Vagina (tissue), 2 donors: ENCODE data around the gene CDH4. TPM values are rescaled to one million over a fixed set of nuclear protein-coding genes. Genes with fewer than 3 reads are reported as not detected.

Source experiments
- DNase-seq, 2 donors: peaks; one replicate each; pipeline ENCODE4 v3.0.0-alpha.2; 2017; ENCODE audit errors: extremely low spot score in 2 of 2
- H3K27ac ChIP-seq: fragments of 200-600 bp; sonication (generic); one replicate; pipeline ENCODE4 v1.5.1; 2019
- H3K27me3 ChIP-seq: fragments of 200-600 bp; sonication (generic); one replicate; pipeline ENCODE4 v1.5.1; 2019
- H3K36me3 ChIP-seq, 2 donors: fragments of 200-600 bp; sonication (generic); one replicate each; pipeline ENCODE4 v1.5.1; 2017 to 2019
- H3K4me1 ChIP-seq: fragments of 200-600 bp; sonication (generic); one replicate; pipeline ENCODE4 v1.5.1; 2019
- H3K4me3 ChIP-seq, 2 donors: fragments of 200-600 bp; sonication (generic); 1 replicate in 1 of 2; 2 replicates in 1 of 2; pipeline ENCODE4 v1.5.1; 2016 to 2019
- H3K9me3 ChIP-seq: fragments of 200-600 bp; sonication (generic); one replicate; pipeline ENCODE4 v1.5.1; 2019
- POLR2A ChIP-seq, 2 donors: fragments of 450-650 bp; IDR thresholded peaks; one replicate each; pipeline ENCODE4 v1.6.1; 2017; ENCODE audit warnings: antibody characterized with exemption in 2 of 2, mild to moderate bottlenecking in 2 of 2, moderate library complexity in 2 of 2
- POLR2AphosphoS5 ChIP-seq, 2 donors: sonication (generic); formaldehyde crosslinking; IDR thresholded peaks; one replicate each; pipeline ENCODE4 v1.9.0; 2017; ENCODE audit warnings: antibody characterized with exemption in 2 of 2, mild to moderate bottlenecking in 2 of 2, low read depth in 1 of 2; ENCODE audit not compliant: insufficient read depth in 1 of 2
- intact Hi-C: fragments of 100-400 bp; cut with DNase I; formaldehyde crosslinking; loops from one replicate; pipeline ENCODE4 v1.15.1; 2023
- total RNA-seq: library from RNA; depleted of rRNA; stranded (reverse); fragments of >200 nt; gene quantifications from one replicate; pipeline ENCODE4 v1.2.3, GENCODE V29; 2016
- TF ChIP-seq, protein P1 (sequence below), 3 experiments: fragments of 450-650 bp in 2 of 3; fragments of 200-600 bp in 1 of 3; sonication (generic) in 1 of 3; IDR thresholded peaks; one replicate each; pipeline ENCODE4 v1.5.1; 2017 to 2019; ENCODE audit warnings: antibody characterized with exemption in 3 of 3, mild to moderate bottlenecking in 2 of 3, moderate library complexity in 2 of 3

Gene CDH4
- total RNA-seq, 1 donor from 2014 or later = 0.25 TPM

DNA sequence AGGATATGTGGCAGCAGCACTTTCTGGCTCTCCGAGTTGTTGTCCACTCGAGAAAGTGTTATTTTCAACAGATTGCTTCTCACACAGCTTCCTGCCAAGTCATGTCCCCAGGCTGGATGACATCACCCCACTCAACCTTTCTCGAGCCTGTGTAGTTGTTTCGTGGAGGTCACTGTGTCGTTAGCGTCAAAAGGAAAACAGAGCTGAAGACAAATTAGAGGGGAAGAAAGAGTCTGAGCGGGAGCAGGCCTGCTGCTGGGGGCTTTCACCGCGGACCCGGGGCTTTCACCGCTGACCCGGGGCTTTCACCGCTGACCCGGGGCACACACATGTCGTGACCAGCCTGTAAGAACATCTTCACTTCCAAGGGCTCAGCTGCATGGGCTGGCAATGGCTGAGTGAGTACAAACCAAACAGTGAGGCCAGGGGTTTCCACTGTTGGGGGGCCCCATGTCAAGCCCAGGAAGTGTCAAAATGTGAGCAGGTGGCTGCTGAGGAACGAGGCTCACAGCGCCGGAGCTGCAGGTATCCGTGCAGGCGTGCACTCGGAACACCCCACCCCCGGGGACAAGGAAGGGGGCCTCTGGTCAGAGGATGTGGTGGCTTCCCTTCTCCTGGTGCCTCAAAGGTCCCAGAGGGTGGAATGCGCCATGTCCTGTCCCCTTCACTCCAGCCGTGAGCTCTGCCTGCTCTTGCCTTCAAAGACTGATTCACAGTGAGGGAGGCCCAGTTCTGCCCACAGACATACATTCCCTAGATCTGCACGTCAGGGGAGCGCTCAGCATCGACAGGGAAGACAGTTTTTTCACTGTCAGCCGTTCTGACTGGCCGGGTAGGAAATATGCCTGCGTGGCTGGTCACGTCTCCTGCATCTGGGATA, 447.7 kb downstream of the CDH4 start:
- H3K27ac ChIP-seq = no peak overlapping the region
- no peaks in the 10 kb centered on the region for H3K27me3 ChIP-seq
- intact Hi-C loops = no loop called here
- no peaks in the 10 kb centered on the region for H3K9me3 ChIP-seq
- no peak overlapping the region for H3K4me3 ChIP-seq
- DNase-seq = no peak
- TF ChIP-seq POLR2A (IDR thresholded peaks at IDR 0.05) (no peak), POLR2AphosphoS5 (IDR thresholded peaks at IDR 0.05; ENCODE audit: insufficient read depth in 1 of 2, low read depth in 1 of 2) (no peak)
- TF ChIP-seq, protein P1, sequence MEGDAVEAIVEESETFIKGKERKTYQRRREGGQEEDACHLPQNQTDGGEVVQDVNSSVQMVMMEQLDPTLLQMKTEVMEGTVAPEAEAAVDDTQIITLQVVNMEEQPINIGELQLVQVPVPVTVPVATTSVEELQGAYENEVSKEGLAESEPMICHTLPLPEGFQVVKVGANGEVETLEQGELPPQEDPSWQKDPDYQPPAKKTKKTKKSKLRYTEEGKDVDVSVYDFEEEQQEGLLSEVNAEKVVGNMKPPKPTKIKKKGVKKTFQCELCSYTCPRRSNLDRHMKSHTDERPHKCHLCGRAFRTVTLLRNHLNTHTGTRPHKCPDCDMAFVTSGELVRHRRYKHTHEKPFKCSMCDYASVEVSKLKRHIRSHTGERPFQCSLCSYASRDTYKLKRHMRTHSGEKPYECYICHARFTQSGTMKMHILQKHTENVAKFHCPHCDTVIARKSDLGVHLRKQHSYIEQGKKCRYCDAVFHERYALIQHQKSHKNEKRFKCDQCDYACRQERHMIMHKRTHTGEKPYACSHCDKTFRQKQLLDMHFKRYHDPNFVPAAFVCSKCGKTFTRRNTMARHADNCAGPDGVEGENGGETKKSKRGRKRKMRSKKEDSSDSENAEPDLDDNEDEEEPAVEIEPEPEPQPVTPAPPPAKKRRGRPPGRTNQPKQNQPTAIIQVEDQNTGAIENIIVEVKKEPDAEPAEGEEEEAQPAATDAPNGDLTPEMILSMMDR (IDR thresholded peaks at IDR 0.05) = no peak
- H3K36me3 ChIP-seq = no peaks in the 10 kb centered on the region
- no peaks in the 10 kb centered on the region for H3K4me1 ChIP-seq

DNA sequence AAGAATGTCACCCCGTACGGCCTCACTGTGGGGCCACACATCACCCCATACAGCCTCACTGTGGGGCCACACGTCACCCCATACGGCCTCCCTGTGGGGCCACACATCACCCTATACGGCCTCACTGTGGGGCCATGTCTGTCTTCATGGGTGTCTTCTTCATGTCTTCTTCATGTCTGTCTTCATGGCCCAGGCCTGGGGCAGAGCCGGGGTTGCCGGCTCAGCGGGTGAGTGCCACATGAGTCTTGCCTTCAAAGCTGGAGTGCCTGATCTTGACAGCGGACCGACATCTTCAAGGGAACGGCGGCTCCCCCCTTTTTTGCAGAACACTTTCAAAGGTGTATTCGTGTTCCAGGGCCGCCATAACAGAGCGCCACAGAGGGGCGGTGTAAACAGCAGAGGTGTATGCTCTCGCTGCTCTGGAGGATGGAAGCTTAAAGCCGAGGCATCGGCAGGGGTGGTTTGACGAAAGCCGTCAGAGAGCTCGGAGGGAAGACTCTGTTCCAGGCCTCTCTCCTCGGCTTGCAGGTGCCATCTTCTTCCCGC, 448.6 kb downstream of the CDH4 start:
- H3K9me3 ChIP-seq = no peaks in the 10 kb centered on the region
- DNase-seq = no peak
- H3K4me1 ChIP-seq = no peaks in the 10 kb centered on the region
- no peaks in the 10 kb centered on the region for H3K36me3 ChIP-seq
- H3K4me3 ChIP-seq = no peak overlapping the region
- intact Hi-C loops = no loop called here
- no peak overlapping the region for H3K27ac ChIP-seq
- TF ChIP-seq, protein P1 (IDR thresholded peaks at IDR 0.05) = no peak
- TF ChIP-seq POLR2A (IDR thresholded peaks at IDR 0.05) (no peak), POLR2AphosphoS5 (IDR thresholded peaks at IDR 0.05; ENCODE audit: insufficient read depth in 1 of 2, low read depth in 1 of 2) (no peak)
- H3K27me3 ChIP-seq = no peaks in the 10 kb centered on the region

DNA sequence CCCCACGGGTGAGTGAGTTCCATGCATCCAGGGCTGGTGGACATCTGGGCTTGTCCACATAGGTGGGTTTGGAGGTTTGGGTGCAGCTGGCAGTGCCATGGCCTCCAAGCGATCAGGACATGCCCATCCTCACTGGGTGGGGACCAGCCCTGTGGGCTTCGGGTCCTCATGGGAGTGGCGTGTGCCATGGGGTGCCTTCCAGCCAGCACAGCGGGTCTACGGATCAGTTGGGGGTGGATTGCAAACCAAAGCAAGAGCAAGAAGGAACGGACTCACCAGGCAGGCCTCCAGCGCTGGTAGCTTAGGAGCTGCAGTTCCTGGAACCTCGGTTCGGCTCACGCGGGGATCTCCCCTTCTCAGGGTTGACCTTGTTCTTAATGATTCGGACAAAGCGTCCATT, 449.3 kb downstream of the CDH4 start:
- Histone ChIP-seq H3K9me3 (no peaks in the 10 kb centered on the region), H3K27ac (no peak overlapping the region), H3K27me3 (no peaks in the 10 kb centered on the region), H3K4me1 (no peaks in the 10 kb centered on the region), H3K36me3 (no peaks in the 10 kb centered on the region), H3K4me3 (no peak overlapping the region)
- TF ChIP-seq POLR2A (IDR thresholded peaks at IDR 0.05) (no peak), POLR2AphosphoS5 (IDR thresholded peaks at IDR 0.05; ENCODE audit: insufficient read depth in 1 of 2, low read depth in 1 of 2) (no peak)
- TF ChIP-seq, protein P1 (IDR thresholded peaks at IDR 0.05) = no peak
- intact Hi-C loops = no loop called here
- no peak for DNase-seq

DNA sequence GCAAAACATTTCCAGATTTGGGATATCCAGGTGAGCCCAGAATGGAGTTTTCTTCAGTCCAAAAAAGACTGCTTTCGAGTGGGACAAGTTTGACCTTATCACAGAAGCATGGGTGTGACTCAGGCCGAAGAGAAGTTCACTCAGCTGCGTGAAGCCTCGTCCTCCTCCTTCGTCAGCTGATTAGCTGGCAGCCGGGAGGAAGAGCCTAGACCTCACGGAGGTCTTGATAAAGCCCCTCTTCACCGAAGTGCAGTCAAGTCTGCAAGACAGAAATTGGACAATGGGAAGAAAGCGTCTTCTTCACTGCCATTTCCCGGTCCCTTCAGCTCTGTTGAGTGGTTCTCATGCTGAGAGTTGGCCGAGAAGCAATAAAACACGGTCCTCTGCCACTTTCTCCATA, 449.7 kb downstream of the CDH4 start:
- Histone ChIP-seq H3K27me3 (no peaks in the 10 kb centered on the region), H3K4me3 (no peak overlapping the region), H3K9me3 (no peaks in the 10 kb centered on the region), H3K4me1 (no peaks in the 10 kb centered on the region), H3K27ac (no peak overlapping the region), H3K36me3 (no peaks in the 10 kb centered on the region)
- intact Hi-C loops = no loop called here
- DNase-seq = no peak
- TF ChIP-seq POLR2AphosphoS5 (IDR thresholded peaks at IDR 0.05; ENCODE audit: insufficient read depth in 1 of 2, low read depth in 1 of 2) (no peak), POLR2A (IDR thresholded peaks at IDR 0.05) (no peak)

DNA sequence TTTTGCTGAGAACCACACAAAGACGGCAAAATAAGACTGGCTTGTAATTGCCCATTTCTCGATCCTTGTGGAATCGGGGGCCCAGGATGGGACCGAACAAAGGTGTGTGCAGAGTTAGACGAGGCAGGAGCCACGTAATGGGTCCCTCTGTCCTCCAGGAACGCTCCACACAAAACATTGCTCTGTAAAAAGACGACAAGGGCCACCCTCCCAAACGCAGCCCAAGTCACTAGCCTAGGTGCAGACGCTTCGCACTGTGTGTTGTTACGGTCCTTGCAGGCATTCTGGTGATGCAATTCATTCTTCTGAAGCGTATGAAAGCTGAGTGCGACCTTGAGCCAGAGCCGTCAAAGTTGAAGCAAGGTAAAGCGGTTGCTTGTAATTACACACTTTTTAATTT, 450.2 kb downstream of the CDH4 start:
- TF ChIP-seq, protein P1 (IDR thresholded peaks at IDR 0.05) = no peak
- TF ChIP-seq POLR2AphosphoS5 (IDR thresholded peaks at IDR 0.05; ENCODE audit: insufficient read depth in 1 of 2, low read depth in 1 of 2) (no peak), POLR2A (IDR thresholded peaks at IDR 0.05) (no peak)
- Histone ChIP-seq H3K4me1 (no peaks in the 10 kb centered on the region), H3K27me3 (no peaks in the 10 kb centered on the region), H3K9me3 (no peaks in the 10 kb centered on the region), H3K36me3 (no peaks in the 10 kb centered on the region), H3K4me3 (no peak overlapping the region), H3K27ac (no peak overlapping the region)
- intact Hi-C loops = no loop called here
- no peak for DNase-seq
